Activated CD8-positive, alpha-beta memory T cell treated with anti-CD3 and anti-CD28 coated beads, Interleukin-2, amount 50 U/mL, for 1 hour (primary cell): ENCODE measurements around the gene ZFHX3.
"Not testable (repeated sequence)": the region's sequence is repeated elsewhere in the genome, so short reads cannot be mapped to it uniquely, and the experiment has no call there.

Experiments
- DNase-seq: peaks from one replicate; pipeline ENCODE4 v3.0.0-alpha.2; 2020; ENCODE audit errors: extremely low read depth

The ZFHX3 gene

DNA sequence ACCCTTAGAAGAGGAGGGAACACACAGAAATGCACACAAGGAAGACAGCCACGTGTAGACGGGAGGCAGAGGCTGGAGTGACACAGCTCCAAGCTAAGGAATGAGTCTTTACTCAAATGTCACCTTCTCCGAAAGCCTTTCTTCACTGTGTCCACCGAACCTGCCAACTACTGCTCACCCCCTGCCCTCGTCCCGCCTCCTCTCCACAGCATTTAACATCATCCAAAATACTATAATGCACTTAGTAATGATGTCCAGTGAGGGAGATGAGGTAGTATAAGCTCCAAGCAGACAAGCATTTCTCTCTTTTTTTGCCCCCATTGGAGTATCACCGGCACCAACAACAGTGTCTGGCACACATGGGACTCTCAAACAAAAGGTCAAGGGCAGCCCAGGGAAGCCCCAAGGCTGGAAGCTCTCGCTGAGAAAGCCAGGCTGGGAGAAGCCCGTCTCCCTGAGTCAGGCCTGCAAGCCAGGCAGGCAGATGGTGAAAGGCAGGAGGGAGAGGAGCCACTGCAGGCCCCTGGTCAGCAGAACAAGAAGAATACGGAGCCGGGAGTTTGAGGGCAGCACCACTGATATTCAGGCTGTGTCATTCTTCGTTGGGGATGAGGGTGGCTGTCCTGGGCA lies 25.9 kb downstream of the ZFHX3 start:
- no peak for DNase-seq

DNA sequence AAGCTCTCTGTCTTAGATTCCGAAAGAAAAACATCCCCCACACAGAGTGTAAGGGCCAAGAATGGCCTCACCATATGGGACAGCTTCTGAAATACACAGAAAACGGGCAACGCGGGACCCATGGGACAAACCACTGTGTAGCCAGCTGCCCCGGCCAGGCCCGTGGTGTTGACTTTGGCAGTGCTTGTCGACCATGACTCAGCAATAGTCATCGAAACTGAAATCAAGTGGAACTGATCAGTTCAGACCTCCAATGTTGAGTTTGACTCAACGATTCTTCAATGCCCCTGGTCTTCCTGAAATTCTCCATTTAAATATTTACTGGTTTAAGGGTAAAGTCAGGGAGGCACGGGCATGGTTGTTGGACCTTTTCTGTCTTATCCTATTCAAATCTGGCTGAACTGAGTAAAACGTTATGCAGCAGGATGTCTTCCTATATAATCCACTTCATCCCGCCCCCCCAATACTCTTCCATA lies 27.5 kb downstream of the ZFHX3 start:
- DNase-seq, result no peak

DNA sequence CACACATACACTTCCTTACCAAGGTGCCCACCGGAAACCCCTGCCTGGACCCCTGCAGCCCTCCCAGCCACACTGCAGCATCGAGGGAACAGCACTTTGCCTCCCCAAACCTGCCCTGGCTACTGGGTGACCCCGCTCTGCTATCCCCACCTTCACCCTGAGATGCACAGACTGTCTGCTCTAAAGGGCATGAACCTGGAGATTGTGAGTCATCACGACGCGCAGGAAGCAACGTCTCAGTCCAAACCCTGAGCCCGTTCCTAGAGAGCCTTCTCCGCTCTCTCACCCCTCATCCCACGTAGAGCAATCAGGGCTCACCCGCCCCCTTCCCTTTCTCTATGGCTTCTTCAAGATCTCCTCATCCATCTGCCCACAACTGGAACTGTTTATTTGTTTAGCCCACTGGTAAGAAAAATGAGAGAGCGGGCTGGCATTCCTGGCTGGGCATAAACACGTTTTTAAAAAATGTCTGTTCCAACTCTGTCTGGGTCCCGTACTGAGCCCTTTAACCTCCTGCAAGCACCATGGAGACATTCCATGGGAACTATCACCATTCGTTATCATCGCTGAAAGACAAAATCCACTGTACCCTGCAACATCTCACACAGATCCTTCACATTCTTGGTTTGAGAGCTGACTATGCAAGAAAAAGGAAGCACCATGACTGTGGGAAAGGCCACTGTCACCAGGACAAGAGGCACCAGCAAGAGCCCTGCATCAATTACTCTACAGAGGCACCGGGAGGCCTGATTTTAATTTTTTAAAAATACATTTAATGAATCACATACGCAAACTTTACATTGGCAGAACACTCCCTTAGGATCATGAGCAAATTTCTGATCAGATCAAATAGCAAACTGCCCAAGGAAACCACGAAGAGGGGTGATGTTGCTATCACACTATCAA lies 28.2 kb downstream of the ZFHX3 start:
- DNase-seq, result no peak

GRCh38 chr16:73018821-73019456 lies 29.0 kb downstream of the ZFHX3 start:
- no peak for DNase-seq

- no peak for DNase-seq
These were observed 30.6 kb downstream of the ZFHX3 start for GRCh38 chr16:73017321-73017720.

DNA sequence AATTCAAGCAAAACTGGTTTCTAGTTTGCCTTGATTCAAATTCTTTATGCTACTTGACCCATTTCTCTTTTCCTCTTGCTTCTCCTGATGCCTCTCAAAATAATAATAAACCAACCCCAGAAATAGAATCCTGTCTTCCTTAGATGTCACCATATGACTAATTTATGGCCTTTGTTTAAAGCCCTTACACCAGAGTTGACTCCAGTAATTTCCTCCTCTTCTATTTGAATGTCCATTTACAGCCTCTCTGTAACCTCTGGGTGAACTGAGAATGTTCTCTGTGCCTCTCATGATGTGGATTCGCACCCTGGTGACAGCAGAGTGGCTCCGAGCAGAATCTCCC lies 31.5 kb downstream of the ZFHX3 start:
- DNase-seq, result no peak

DNA sequence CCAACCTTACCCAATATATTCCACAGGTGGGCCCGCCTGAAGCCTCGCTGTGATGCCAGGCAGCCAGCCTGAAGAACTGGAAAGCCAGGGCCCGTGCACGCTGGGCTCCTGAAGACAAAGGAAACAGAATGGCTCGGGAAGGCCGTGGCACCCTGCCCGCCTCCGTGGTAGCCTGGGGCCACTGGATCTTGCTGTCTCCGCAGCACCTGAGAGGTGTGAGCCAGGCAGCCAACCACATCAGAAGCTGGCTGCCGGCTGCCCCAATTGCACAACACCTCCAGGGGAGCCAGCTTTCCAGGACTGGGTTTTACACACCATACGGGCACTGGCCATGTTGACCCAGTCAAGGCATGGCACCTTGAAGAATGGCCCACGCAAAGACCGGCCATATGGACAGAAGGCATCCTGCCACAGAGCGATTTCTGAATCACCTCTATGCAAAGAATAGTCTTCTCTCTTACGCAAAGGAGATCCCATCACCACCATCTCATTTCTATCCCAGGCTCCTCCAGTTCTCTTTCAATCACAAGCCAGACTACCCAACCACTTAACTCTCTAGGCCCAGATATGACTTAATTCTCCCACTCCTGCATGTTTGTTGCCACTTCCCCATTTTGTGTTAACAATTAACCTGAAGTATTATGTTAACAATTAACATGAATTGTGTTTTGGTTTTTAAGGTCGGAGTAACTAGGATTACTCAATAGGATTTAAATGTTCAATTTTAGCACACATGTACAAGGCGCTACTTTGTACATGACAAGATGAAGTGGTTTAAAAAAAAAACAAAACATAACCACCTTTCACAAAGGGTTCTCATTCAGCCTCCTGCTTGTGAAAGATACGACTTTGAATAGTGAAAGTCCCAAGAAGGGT lies 32.1 kb downstream of the ZFHX3 start:
- no peak for DNase-seq

- no peak for DNase-seq
These were observed 33.2 kb downstream of the ZFHX3 start for GRCh38 chr16:73014768-73015167.

DNA sequence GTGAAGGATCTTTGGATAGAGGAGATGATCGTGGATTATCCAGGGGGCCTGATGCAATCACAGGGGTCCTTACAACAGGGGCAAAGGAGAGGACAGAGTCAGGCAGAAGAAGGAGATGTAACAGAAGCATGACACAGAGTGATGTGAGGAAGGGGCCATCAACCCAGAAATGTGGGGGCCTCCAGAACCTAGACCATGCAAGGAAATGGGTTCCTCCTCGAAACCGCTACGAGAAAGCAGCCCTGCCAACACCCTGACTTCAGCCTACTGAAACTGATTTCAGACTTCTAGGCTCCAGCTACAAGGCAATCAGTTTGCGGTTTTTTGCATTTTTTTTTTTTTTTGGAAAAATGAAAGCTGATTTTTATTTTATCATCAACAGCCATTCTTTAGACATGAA lies 34.0 kb downstream of the ZFHX3 start:
- DNase-seq, result no peak

DNA sequence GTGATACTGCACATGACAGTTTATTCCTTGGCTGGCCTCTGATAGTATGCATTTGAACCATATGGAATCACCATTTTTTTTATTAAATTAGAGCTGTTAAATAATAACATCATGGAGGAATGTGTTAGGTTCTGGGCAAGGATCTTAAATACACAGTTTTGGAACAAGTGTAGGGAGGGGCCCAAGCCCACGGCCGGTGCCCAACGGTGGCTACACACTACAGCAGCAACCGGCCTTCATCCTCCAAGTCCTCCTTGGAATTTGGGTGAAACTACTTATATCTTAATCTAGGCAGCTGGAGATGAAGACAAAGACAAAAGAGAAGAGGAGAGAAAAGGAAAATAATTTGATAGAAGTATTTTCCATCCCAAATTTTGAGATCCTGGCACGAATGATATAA lies 35.6 kb downstream of the ZFHX3 start:
- no peak for DNase-seq

DNA sequence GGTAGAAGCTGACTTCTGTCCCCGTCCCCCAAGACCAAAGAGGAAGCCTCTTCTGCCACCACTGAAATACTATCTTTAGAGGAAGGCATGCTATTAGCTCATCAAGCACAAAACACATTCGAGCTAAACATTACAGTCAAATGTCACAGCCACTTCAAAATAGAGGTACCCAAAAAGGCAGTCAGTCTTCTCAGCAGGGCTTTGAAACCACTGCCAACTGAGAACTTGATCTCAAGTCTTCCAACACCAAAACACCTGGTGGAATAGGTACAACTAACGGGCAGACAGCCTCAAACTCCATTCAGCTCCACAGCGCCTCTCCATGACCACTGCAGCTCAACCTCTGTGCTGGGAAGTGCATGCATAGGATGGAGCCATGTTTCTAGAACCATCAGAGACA lies 36.0 kb downstream of the ZFHX3 start:
- no peak for DNase-seq

DNA sequence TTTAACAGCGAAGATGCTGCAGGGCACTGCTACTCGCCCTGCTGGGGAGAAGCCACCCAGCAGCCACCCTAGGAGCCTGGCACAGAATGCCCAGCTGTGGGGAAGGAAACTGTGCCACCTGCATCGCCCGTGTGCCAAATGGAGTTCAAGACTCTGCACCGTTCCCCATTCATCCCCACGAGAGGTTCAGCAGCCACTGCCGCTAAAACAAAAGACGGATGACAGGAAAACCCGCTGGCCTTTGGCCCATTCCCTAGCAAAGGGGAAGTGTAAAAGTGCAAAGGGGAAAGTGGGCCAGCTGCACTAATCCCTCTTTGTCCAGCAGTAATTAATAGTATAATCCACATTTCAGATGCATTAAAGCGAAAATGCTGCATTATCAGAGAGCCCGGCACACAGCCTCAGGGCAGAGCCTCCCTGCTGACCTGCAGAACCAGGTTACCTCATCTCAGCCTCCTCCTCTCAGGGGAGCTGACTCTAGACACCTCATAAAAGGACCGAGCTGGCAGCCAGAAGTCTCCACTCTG lies 37.7 kb downstream of the ZFHX3 start:
- DNase-seq, result no peak

DNA sequence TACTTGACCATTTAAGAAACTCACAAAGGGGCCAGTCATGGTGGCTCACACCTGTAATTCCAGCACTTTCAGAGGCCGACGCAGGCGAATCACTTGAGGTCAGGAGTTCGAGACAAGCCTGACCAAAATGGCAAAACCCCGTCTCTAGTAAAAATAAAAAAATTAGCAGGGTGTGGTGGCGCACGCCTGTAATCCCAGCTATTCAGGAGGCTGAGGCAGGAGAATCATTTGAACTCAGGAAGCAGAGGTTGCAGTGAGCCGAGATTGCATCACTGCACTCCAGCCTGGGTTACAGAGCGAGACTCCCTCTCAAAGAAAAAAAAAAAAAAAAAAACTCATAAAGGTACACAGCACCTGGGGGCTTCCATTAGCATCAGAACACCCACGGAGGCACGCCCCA lies 38.2 kb downstream of the ZFHX3 start:
- DNase-seq, result not testable (repeated sequence)

DNA sequence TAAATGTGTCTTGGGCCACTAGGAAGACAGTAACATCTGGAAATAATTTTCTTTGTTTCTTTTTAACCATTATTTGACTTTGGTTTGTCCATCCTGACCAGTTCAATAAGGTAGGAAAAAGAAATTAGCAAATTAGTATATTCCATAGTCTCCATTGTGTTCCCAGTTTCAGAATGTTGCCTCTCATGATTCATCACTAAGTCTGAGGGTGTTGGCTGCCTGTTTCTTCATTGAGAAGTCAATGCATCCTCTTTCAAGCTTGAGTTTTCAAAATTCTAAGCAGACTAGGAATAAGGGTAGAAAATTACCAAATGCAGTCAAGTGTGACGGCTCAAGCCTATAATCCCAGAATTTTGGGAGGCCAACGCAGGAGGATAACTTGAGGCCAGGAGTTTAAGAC lies 41.9 kb downstream of the ZFHX3 start:
- DNase-seq, result no peak

- no peak for DNase-seq
These were observed 45.1 kb downstream of the ZFHX3 start for GRCh38 chr16:73002866-73003265.

GRCh38 chr16:73000907-73001521 lies 46.9 kb downstream of the ZFHX3 start:
- DNase-seq, result no peak

DNA sequence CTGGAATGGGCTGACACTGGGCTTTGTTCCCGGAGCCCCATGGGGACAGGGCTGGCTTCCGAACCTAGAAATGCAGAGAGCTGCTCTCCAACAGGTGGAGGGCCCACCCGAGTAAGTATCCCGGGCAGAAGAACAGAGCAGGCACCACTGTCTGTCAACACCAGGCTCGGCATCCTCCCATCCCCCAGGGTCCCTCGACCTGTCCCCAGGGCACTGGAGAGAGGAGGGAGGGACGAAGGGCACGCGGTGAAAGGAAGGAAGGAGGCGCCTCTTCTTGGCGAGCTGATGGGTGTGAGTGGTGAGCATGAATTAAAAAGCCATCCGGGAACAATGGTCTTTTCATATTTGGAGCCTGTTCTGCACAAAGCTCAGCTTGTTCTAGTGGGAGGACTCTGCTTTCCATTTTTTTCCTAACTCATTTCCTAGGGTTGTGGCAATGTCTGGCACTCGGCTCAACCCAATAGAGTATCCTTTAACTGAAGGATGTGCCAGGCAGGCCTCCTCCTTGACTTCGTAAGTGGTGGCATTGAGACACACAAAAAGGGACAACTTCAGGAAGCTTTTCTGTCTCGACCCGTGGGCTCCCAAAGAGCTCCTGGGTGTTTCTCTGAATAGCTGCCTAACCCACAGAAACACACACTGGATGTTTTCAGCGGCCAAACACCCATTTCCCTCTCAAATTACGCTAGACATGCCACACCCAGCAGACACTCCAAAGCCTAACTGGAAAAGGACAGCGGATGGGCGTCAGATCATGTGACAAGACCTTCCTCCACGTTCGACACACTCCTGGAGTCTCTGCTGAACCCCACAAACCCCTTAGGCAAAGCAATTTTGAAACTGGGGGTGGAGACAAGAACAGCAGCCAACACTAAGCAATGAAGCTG lies 47.7 kb downstream of the ZFHX3 start:
- no peak for DNase-seq

DNA sequence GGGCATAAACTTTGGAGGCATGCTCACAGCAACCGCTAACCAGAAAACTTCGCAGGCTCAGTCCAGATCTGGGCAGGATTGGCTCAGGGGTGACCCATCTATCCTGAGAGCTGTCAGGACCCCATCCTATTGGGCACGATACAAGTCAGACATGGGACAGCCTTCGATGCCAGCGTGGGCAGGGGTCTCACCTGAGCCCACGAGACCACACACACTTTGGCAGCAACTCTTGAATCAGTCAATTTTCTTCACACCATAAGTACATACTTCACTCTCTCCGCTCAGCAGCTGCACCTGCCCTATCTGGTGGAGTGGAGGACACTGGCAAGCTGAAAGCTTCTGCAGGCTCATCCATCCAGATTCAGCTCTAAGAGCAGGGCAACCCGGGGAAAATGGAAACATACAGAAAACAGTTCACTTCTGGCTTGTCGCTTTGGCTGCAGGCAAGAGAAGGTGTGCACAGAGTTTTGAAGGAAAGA lies 48.3 kb downstream of the ZFHX3 start:
- DNase-seq, result no peak

GRCh38 chr16:72997141-72997542 lies 50.8 kb downstream of the ZFHX3 start:
- DNase-seq, result no peak
